HG03066 (cell line): ENCODE measurements around the gene TIMM10.
A peak's percentile ranks its signal among the peaks of the same experiment; 100 is the strongest.
"Not testable (repeated sequence)": the region's sequence is repeated elsewhere in the genome, so short reads cannot be mapped to it uniquely, and the experiment has no call there.

Source experiments
- ATAC-seq: cut with Tn5 transposase; IDR thresholded peaks from one replicate; pipeline ENCODE4 v1.9.1; 2021; ENCODE audit warnings: low read depth; ENCODE audit not compliant: unreplicated experiment

The TIMM10 gene

DNA sequence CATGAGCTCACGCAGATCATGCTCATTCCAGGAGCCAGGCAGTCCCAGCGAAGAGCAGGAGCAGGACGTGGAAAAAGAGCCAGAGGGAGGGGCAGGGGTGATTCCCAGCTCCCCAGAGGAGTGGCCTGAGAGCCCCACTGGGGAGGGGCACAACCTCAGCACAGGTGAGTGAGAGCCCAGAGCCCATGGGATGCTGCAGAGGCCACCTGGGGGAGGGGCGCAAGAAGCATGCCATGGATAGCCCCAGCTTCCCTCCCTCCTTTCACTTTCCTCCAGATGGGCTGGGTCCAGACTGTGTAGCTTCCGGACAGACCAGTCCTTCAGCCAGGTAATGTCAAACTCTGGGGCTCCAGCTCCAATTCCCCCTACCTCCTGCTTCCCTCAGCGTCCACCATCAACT lies 13.0 kb upstream of the TIMM10 start:
- ATAC-seq, result no peak

- ATAC-seq, result no peak
These were observed 12.0 kb upstream of the TIMM10 start for GRCh38 chr11:57542582-57542981.

DNA sequence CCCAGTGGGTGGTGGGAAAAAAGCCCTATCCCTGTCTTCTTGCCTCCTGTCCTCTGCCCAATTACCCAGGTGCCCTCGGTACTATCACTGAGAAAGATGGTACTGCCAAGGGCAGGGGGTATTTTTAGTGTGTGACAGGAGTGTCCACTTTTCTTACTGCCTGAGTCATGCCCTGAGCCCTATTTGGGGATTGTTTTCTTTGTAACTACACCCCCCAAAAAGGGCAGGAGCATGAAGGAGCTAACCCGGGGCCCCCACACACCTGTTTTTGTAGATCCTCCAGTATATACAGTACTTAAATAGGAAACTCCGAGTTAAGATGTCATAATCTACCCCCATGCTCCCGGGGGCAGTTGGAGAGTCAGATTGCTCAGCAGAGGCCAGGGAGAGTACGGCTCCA lies 10.6 kb upstream of the TIMM10 start:
- no peak for ATAC-seq

GRCh38 chr11:57539342-57539741 lies 8.8 kb upstream of the TIMM10 start:
- no peak for ATAC-seq

GRCh38 chr11:57536947-57537619 lies 6.5 kb upstream of the TIMM10 start, which contains the start of gene SMTNL1:
TSS of gene SMTNL1 (plus strand) at chr11:57537595. CDS start at chr11:57542643, 5,048 bp downstream.
- no peak for ATAC-seq

GRCh38 chr11:57534449-57534848 lies 3.9 kb upstream of the TIMM10 start:
- not testable (repeated sequence) for ATAC-seq

DNA sequence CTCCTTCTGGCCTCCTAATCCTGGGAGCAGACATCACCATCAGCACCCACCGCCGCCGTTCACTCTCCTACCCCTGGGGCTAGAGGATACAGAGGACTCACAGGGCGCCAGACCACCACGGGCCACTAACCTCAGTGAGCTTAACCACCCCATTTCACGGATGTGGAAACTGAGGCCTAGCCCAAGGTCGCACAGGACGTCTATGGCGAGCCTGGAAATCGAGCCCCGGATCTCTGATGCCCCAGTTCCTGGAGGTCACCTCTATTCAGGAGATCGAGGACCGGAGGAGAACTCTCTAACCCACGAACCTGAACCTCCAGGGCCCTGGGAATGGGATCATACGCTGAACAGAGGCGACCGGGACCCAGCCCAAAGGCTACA lies 349 bp downstream of the TIMM10 start:
- no peak for ATAC-seq

DNA sequence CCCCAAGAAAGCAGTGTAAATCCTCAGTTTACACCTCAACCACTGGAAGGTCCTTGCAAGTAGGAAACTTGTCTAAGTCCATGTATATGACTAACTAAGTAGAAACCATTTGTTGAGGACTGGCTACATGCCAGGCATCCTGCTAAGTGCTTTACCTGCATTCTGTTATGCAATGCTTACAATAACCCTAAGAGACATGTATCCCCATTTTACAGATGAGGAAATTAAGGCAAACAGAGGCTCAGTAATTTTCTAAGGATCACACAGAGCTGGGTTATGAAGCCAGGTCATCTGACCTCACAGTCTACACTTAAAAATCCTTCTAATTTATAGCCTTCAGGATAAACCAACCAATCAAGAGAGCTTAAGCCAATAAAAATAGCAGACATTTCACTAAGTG lies 1.5 kb downstream of the TIMM10 start:
- no peak for ATAC-seq

DNA sequence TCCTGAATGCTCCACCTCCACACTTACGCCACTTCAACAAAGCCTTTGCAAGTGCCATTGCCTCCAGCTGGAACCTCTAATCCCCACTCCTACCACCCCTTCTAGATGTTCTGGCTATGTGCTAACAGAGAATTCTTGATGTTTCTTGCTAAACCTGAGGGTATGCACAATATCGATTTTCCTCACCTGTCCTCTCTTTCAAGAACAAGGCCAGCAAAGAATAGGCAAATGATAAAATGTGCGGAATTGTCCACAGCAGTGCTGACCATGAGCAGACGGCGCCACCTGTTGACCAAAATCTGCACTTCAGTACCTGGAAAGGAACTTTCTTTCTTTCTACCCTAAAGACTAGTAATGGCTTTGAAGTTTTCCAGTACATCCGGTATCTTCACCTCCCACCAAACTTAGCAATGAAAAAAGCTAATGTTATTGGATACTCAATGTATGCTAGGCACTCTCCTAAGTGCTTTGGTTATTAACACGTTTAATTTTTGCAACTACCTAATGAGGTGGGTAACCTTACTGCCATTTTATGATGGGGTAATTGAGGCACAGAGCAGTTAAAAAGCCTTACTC lies 3.4 kb downstream of the TIMM10 start:
- no peak for ATAC-seq

DNA sequence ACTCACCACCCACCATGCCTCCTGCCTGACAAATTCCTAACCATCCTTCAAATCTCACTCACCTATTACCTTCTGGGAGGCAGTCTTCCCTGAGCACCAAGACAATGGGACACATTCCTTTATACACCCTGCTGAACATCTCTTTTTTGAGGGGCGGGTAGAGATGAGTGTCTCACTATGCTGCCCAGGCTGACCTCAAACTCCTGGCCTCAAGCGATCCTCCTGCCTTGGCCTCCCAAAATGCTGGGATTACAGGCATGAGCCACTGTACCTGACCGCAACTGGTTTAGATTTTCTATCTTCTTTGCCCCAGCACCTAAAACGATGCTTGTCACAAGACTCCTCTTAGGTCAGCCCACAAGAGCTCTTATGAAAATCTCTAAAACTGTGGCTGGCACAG lies 7.1 kb downstream of the TIMM10 start:
- ATAC-seq, result no peak

DNA sequence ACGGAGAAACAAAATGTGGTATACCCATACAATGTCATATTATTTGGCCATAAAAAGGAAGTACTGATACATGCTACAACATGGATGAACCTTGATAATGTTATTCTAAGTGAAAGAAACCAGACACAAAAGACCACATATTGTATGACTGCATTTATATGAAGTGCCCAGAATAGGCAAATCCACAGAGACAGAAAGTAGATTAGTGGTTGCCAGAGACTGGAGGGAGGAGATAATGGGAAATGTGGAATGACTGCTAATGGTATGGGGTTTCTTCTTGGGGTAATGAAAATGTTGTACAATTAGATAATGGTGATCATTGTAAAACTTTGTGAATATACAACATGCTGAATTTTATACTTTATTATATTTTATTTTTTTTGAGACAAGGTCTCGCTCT lies 9.4 kb downstream of the TIMM10 start:
- no peak for ATAC-seq

DNA sequence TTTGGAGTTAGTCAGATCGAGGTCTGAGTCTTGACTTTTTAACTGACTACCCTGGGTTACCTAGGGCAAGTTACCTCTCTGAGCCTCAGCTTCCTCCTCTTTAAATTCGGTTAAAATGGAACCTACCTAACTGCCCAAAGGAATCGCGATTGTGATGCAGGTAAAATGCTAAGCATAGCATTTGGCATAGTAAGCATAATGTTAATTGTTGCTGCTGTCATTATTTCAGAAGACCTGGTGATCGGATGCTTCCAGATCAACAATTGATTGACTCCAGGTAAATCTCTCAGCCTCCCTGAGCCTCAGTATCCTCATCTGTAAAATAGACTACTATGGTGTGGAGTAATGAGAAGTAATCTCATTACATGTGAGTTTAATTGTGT lies 14.5 kb downstream of the TIMM10 start:
- ATAC-seq, result no peak

- peak; percentile 49 for ATAC-seq
These were observed 15.1 kb downstream of the TIMM10 start, which contains the start of gene SLC43A1 for GRCh38 chr11:57515332-57516060. TSS of gene SLC43A1 (minus strand) at chr11:57515702. CDS start at chr11:57514111, 1,591 bp downstream.

DNA sequence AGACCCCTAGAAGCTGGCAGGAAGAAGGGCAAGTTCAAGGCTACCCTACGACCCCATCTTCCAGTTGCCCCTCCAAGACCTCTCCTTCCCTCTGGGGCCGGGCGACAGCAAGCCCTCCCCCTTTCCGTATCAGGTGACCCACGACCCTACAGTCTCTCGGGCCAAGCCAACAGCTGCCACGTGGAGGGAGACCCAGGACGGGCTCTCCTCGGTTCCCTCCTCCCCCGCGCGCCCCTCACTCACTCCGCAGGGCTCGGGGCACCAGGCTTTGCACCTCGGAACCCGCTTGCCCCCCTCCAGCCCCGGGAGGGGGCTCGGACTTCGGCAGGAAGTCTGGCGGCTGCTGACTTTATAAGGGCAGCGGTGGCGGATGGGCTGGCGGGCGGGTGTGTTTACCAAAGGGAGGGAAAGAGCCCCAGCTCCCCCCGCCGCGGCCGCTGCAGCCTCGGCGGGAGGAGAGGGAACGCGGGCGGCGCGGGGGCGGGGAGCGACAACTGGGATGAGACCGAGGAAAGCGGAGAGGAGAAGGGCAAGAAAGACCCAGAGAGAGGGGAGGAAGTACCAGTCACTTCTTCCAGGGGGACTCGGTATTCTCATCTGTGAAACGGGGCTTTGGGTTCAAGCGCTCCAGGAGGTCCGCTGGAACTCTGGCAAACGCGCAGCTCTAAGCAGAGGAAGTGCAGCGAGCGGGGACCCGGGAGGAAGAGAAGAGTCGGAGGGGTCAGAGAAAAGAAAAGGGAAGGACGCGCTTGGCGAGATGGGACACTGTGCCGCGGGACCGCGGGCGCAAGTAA lies 15.8 kb downstream of the TIMM10 start:
- ATAC-seq, result peak; percentile 40

DNA sequence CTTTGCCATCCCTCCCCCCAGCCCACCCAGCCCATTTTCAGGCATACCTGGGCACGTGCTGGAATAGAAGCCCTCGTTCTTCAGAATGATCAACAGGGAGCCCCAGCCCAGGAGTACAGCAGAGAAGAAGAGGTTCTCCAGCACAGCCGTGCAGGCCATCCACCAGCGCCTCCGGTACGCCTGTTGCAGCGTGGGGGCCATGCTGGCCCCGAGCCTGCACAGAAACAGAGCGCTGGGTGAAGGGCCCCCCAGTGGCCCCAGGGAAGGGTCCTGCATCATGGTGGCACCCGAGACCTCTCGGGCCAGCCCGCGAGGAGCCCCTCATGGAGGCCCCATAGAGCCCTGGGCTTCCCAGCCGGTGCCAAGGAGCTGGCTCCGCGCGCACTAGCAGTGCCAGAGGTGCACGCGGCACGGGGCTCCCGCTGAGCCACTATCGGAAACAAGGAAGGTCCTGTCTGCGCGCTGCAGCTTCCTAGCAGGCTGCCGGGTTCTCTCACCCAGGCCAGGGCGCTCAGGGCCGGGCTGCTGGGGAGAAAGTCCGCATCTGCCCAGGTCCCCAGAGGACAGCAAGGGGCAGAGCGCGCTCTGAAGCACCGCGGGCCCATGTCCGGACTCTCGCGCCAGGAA lies 16.5 kb downstream of the TIMM10 start:
- ATAC-seq, result peak; percentile 21

DNA sequence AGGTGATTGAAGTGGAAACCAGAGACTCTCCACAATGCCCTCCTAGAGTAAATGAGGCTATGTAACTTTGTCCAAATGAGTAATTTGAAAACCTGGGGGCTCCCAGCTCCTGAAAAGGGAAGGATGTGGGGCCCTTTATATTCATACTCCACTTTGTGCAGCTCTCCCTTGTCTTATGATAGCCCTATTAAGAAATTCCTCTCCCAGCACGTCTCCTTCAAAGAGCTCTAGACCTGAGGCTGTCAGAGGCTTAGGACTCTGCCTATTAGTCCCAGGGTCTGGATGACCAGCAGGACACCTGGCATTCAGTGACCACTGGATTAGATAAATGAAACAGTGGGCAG lies 17.1 kb downstream of the TIMM10 start:
- no peak for ATAC-seq

DNA sequence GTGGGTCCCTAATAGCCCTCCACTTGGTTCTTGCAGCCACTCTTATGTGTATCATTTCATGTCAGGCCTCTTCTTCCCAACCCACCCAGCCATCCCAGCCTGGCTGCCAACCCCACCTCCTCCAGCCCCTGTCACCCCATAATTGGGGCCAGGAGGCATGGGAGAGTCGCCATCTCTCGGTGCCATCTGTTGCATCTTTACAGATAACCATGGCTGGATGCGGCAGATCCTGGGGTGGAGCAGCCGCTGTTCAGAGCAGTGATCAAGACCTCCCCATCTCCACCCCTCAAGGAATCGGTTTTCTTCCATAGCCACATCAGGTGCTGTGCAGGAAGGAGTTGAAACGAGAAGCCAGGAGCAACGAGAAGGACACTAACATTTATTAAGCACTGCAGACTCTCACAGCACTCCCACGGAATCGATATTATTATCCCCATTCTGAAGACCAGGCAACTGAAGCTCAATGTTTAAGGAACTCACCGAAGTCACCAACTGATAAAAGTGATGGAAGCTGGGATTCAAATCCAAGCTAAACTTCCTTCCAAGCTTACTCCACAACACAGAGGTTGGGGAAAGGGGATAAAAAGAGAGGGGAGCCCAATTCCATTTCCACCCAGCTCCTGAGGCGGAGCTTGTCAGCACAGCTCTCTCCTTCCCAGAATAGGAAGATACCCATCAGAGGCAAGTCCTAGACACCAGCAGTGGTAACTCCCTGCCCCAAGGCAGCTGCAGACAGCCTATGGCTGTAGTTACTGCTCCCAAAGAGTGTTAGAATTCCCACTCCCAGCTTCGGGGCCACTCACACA lies 17.7 kb downstream of the TIMM10 start:
- ATAC-seq, result no peak

GRCh38 chr11:57511741-57512430 lies 18.7 kb downstream of the TIMM10 start:
- ATAC-seq, result no peak
